ENCODE measurements around the gene RAB8A.
"Not testable (repeated sequence)": the region's sequence is repeated elsewhere in the genome, so short reads cannot be mapped to it uniquely, and the experiment has no call there.

Gene RAB8A

DNA sequence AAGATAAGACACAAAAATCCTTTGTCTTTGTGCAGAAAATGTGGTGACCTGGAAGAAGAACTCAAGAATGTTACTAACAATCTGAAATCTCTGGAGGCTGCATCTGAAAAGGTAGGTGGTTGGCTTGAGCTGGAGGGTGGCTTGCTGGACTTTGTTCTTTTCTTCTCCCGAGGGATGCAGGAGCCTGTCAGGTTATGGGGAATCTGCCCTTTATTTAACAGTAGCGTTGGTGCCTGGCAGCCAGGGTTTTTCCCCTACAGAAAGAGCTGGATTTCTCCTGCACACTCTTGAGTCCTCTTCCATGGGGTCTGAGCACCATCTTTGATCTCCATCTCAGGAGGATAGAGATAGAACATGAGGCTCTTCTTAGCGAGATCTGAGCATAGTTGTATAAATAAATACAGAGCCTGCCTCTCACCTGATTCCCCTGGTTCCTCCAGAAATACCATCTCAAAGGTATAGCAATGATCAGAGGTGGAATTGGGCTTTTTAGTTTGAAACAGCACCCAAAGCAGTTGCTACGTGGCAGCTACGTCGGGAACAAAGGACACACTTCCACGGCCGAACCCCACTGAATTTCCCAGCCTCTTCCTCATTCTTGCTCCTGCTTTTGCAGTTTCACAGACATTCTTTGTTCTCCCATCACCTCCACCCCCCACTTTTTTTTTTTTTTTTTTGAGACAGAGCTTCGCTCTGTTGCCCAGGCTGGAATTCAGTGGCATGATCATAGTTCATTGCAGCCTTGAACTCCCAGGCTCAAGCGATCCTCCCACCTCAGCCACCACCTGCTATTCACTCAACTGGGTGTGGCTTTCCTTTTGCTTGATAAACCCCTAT lies 22.5 kb upstream of the RAB8A start:
- no peaks in the 10 kb centered on the region for H3K27me3 Mint-ChIP-seq
- peaks cover 29 to 47% of the 10 kb centered on the region in 2 donors for H3K4me1 Mint-ChIP-seq
- no peak for ATAC-seq (replicated peaks)
- DNase-seq, result no peak
- H3K4me3 Mint-ChIP-seq, result no peak overlapping the region
- H3K9me3 Mint-ChIP-seq, result no peaks in the 10 kb centered on the region
- H3K27ac Mint-ChIP-seq, result peak overlapping the region; percentile 37
- H3K36me3 Mint-ChIP-seq, result peaks cover 67 to 75% of the 10 kb centered on the region in 2 donors

GRCh38 chr19:16091546-16092475 lies 19.9 kb upstream of the RAB8A start:
- H3K36me3 Mint-ChIP-seq, result peaks cover 62 to 68% of the 10 kb centered on the region in 2 donors
- peak overlapping the region; percentile 51 for H3K27ac Mint-ChIP-seq

DNA sequence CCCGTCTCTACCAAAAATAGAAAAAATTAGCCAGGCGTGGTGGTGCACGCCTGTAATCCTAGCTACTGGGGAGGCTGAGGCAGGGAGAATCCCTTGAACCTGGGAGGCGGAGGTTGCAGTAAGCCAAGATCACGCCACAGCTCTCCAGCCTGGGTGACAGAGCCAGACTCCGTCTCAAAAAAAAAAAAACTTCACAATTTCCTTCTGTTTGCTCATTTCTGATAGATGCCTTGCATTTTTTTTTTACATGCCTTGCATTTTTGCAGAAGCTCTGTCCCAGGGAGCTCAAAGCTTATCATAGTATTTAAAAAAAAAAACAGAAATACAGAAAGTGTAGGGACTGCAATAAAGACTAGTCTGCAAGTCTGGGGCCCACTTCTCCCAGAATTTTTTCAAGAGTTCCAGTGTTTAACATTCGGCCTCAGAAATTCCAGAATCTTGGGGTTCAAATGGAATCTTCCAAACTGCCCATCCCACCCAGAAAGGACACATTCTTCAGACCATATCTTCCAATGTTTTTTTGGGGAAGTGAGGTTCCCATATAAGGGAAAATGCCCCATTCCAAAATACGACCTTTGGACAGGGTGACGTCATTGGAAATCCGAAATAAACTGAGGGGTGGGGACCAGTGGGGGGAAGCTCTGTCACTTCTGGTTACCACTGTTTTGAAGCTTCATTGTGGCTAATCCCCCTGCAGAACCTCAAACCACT lies 17.2 kb upstream of the RAB8A start:
- Mint-ChIP-seq H3K27me3 (no peaks in the 10 kb centered on the region), H3K27ac (peak overlapping the region; percentile 70), H3K4me3 (peak overlapping the region in 1 of 2 donors; percentile 9), H3K36me3 (peaks cover 62 to 67% of the 10 kb centered on the region in 2 donors), H3K9me3 (no peaks in the 10 kb centered on the region), H3K4me1 (peaks cover 28 to 56% of the 10 kb centered on the region in 2 donors)
- DNase-seq (no peak), ATAC-seq (replicated peaks) (no peak)

More at GRCh38 chr19:16091546-16092475, 19.9 kb upstream of the RAB8A start:
- no peaks in the 10 kb centered on the region for H3K9me3 Mint-ChIP-seq
- no peak for ATAC-seq (replicated peaks)
- H3K4me1 Mint-ChIP-seq, result peaks cover 22 to 43% of the 10 kb centered on the region in 2 donors
- H3K4me3 Mint-ChIP-seq, result no peak overlapping the region
- no peak for DNase-seq
- H3K27me3 Mint-ChIP-seq, result no peaks in the 10 kb centered on the region

DNA sequence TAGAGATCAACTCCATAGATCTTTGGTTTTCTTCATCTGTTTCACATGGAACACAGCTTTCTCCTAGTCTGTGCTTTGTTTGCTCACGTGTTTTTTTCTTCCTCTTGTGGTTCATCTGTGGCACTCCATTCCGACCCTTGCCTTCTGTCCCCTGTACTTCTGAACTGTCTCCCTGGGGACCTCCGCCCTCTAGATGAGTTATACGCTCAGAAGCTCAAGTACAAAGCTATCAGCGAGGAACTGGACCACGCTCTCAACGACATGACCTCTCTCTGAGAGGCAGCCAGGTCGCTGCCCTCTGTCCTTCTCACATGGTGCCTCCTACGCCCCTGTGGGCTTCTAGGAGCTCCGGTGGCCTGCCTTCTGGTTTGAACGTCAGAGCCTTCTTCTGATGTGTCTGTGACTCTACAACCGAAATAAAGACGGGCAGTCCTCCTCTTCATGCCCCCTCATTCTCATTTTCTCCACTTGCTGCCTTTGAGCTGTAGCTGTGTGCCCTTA lies 16.6 kb upstream of the RAB8A start:
- ATAC-seq (replicated peaks) (peak; percentile 86 to 91), DNase-seq (peak; percentile 36)
- Mint-ChIP-seq H3K27me3 (no peaks in the 10 kb centered on the region), H3K36me3 (peaks cover 60 to 68% of the 10 kb centered on the region in 2 donors), H3K9me3 (no peaks in the 10 kb centered on the region), H3K4me1 (peaks cover 28 to 60% of the 10 kb centered on the region in 2 donors), H3K4me3 (peak overlapping the region; percentile 7 to 9), H3K27ac (peak overlapping the region; percentile 70)

DNA sequence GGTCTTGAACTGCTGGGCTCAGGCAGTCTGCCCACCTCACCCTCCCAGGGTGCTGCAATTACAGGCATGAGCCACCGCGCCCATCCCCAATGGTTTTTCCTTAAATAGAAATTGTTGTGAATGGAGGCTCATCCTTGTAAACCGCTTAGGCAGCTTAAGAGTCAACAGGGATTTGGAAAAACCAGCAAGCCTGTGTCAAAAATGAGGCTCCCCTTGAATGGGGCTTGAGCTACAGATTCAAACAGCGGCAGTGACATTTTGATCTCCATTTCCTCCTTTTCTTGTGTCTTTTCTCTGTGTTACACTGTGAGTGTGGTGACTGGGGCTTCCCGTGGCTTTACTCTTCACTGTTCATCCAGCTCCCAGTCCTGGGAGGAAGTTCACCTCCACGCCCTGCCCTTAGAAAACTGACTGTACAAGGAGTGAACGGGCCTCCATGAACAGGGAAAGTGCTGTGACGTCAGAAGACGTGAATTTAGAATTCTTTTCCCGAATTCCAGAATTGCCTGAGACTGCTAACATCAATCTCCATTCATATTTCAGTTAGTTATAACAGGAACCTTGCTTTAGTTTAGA lies 15.3 kb upstream of the RAB8A start:
- no peak for ATAC-seq (replicated peaks)
- no peaks in the 10 kb centered on the region for H3K27me3 Mint-ChIP-seq
- H3K36me3 Mint-ChIP-seq, result peaks cover 60 to 70% of the 10 kb centered on the region in 2 donors
- H3K4me3 Mint-ChIP-seq, result peak overlapping the region; percentile 25 to 43
- peaks cover 28 to 60% of the 10 kb centered on the region in 2 donors for H3K4me1 Mint-ChIP-seq
- no peaks in the 10 kb centered on the region for H3K9me3 Mint-ChIP-seq
- DNase-seq, result no peak
- peak overlapping the region; percentile 69 for H3K27ac Mint-ChIP-seq

DNA sequence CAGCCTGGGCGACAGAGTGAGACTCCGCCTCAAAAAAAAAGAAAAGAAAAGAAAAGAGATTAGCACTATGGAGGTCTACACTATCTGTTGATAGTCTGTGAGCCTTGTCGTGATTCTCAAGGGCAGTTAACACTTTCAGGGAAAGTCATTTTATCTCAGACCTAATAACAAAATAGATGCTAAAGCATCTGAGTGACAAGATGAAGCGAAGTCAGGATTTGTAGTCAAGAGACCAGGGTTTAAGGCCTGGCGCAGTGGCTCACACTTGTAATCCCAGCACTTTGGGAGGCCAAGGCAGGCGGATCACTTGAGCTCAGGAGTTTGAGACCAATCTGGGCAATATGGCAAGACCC lies 13.3 kb upstream of the RAB8A start:
- Mint-ChIP-seq H3K27me3 (no peaks in the 10 kb centered on the region), H3K36me3 (peaks cover 54 to 65% of the 10 kb centered on the region in 2 donors), H3K27ac (peak overlapping the region; percentile 15), H3K4me1 (peaks cover 23 to 51% of the 10 kb centered on the region in 2 donors), H3K4me3 (peak overlapping the region; percentile 10 to 35), H3K9me3 (no peaks in the 10 kb centered on the region)
- DNase-seq (no peak), ATAC-seq (replicated peaks) (no peak)

- Mint-ChIP-seq H3K27ac (no peak overlapping the region), H3K27me3 (no peaks in the 10 kb centered on the region), H3K36me3 (peaks cover 54 to 65% of the 10 kb centered on the region in 2 donors)
These were observed 12.9 kb upstream of the RAB8A start for GRCh38 chr19:16098821-16099220.

DNA sequence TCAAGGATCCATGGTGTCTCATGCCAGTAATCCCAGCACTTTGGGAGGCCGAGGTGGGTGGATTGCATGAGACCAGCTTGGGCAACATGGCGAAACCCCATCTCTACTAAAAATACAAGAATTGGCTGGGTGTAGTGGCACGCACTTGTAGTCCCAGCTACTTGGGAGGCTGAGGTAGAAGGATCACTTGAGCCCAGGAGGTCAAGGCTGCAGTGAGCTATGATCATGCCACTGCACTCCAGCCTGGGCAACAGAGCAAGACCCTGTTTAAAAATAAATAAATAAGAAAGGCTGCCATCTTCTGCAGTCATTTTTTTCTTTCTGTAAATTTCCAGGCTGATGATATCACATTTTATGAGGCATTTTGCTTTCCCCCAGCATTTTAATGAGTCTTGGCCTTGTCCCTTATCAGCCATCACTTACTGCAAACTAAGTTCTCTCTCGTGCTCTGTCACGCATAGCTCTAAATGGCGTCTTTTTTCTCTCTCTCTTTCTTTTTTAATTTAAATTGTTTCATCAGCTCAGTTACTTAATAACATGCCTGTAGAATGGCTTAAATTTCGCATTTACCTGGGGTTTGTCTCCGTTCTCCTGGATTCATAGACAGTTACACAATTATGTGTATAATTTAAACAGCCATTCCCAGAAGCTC lies 12.2 kb upstream of the RAB8A start:
- not testable (repeated sequence) for ATAC-seq (replicated peaks); DNase-seq; H3K4me3 Mint-ChIP-seq; H3K27me3 Mint-ChIP-seq; H3K9me3 Mint-ChIP-seq
- Mint-ChIP-seq H3K4me1 (peaks cover 22 to 56% of the 10 kb centered on the region in 2 donors), H3K27ac (peak overlapping the region; percentile 51), H3K36me3 (peaks cover 54 to 65% of the 10 kb centered on the region in 2 donors)

More at GRCh38 chr19:16098821-16099220, 12.9 kb upstream of the RAB8A start:
- Mint-ChIP-seq H3K4me3 (no peak overlapping the region), H3K4me1 (peaks cover 22 to 51% of the 10 kb centered on the region in 2 donors), H3K9me3 (no peaks in the 10 kb centered on the region)
- ATAC-seq (replicated peaks), result no peak
- no peak for DNase-seq

GRCh38 chr19:16100524-16100923 lies 11.2 kb upstream of the RAB8A start:
- Mint-ChIP-seq H3K4me3 (no peak overlapping the region), H3K9me3 (no peaks in the 10 kb centered on the region), H3K27me3 (no peaks in the 10 kb centered on the region), H3K4me1 (peaks cover 24 to 57% of the 10 kb centered on the region in 2 donors), H3K36me3 (peaks cover 48 to 61% of the 10 kb centered on the region in 2 donors), H3K27ac (no peak overlapping the region)
- no peak for ATAC-seq (replicated peaks)
- DNase-seq, result no peak

DNA sequence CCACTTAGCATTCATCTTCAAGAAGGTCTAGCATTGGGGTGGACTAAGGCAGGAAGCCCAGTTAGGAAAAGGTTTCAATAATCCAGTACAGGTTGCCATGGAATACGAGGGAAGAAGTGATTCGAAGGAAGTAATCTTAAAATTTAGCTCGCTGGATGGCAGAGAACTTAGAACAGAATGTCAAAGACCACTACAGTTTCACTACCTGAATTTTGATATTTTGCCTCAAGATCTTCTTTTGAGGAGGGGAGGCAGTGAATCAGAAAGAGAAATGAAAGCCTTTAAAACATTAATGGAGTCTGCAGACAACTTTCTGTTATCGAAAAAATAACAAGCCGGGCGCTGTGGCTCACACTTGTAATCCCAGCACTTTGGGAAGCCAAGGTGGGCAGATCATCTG lies 7.0 kb upstream of the RAB8A start:
- DNase-seq, result no peak
- H3K27ac Mint-ChIP-seq, result peak overlapping the region; percentile 88
- no peaks in the 10 kb centered on the region for H3K9me3 Mint-ChIP-seq
- ATAC-seq (replicated peaks), result peak; percentile 60 to 73
- peaks cover 19 to 33% of the 10 kb centered on the region in 2 donors for H3K36me3 Mint-ChIP-seq
- H3K4me3 Mint-ChIP-seq, result peak overlapping the region; percentile 48 to 69
- H3K27me3 Mint-ChIP-seq, result no peaks in the 10 kb centered on the region
- H3K4me1 Mint-ChIP-seq, result peaks cover 21 to 37% of the 10 kb centered on the region in 2 donors

GRCh38 chr19:16106121-16106520 lies 5.6 kb upstream of the RAB8A start:
- Mint-ChIP-seq H3K27ac (peak overlapping the region; percentile 87), H3K36me3 (peaks cover 15 to 24% of the 10 kb centered on the region in 2 donors), H3K4me3 (no peak overlapping the region), H3K9me3 (no peaks in the 10 kb centered on the region), H3K4me1 (peaks cover 22 to 38% of the 10 kb centered on the region in 2 donors), H3K27me3 (no peaks in the 10 kb centered on the region)
- ATAC-seq (replicated peaks) (peak; percentile 52 to 68), DNase-seq (no peak)

DNA sequence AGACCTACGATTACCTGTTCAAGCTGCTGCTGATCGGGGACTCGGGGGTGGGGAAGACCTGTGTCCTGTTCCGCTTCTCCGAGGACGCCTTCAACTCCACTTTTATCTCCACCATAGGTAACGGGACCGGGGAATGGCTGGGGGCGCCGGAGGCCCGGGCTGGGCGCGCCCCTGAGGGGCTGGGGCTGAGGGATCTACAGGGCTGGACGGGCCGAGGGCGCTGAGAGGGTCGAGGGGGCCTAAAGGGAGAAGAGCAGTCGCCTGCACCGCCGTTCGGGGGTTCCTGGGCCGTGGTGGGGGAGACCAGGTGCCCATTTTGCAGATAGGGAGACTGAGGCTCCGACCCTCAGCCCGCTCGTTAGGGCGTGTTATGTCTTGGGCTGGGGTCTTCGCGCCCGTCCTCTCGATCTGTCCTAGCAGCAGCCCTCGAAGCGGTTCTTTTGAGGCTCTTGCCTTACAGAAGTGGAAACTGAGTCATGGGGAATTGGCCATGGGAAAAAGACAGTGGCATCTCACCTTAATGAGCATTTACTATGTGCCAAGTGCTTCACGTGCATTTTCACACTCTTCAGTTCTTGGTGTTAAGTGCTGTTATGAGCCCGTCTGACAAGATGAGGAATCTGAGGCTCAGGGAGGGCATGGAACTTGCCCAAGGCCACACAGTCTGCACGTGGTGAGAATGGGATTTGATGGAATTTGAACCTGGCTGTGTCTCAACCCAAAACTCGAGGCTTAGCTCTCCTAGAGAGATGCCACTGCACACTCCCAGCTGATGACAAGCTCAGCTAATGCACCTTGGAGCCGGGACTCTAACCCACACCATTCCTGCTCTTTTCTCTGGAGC lies 442 bp downstream of the RAB8A start:
- ATAC-seq (replicated peaks), result peak in 1 of 2 donors; percentile 0
- no peak for DNase-seq
- Mint-ChIP-seq H3K9me3 (no peaks in the 10 kb centered on the region), H3K4me3 (peak overlapping the region; percentile 99 to 100), H3K4me1 (peaks cover 34 to 51% of the 10 kb centered on the region in 2 donors), H3K27me3 (no peaks in the 10 kb centered on the region), H3K36me3 (peaks cover 30 to 47% of the 10 kb centered on the region in 2 donors), H3K27ac (peak overlapping the region; percentile 99)
